GM18520 (cell line): ENCODE results near the gene PPY.
"Not testable (repeated sequence)": the region's sequence is repeated elsewhere in the genome, so short reads cannot be mapped to it uniquely, and the experiment has no call there.

Source experiments
- ATAC-seq: cut with Tn5 transposase; IDR thresholded peaks from one replicate; pipeline ENCODE4 v1.9.1; 2021; ENCODE audit not compliant: unreplicated experiment

The PPY gene

GRCh38 chr17:43932923-43933322 lies 9.4 kb downstream of the PPY start:
- no peak for ATAC-seq

GRCh38 chr17:43932357-43932756 lies 9.9 kb downstream of the PPY start:
- ATAC-seq: no peak

GRCh38 chr17:43931062-43931571 lies 11.2 kb downstream of the PPY start:
- no peak for ATAC-seq

- no peak for ATAC-seq
These were observed 13.7 kb downstream of the PPY start for GRCh38 chr17:43928609-43929008.

- ATAC-seq: not testable (repeated sequence)
These were observed 14.3 kb downstream of the PPY start for GRCh38 chr17:43927929-43928328.

- no peak for ATAC-seq
These were observed 15.0 kb downstream of the PPY start for GRCh38 chr17:43927060-43927864.

GRCh38 chr17:43924558-43924957 lies 17.7 kb downstream of the PPY start:
- no peak for ATAC-seq

GRCh38 chr17:43920500-43921095 lies 21.7 kb downstream of the PPY start:
- ATAC-seq: no peak

GRCh38 chr17:43918026-43918389 lies 24.3 kb downstream of the PPY start:
- ATAC-seq: no peak

GRCh38 chr17:43917348-43918025 lies 24.8 kb downstream of the PPY start:
- no peak for ATAC-seq

- ATAC-seq: no peak
These were observed 25.3 kb downstream of the PPY start for GRCh38 chr17:43917016-43917347.

GRCh38 chr17:43916385-43916784 lies 25.9 kb downstream of the PPY start:
- ATAC-seq: no peak

- ATAC-seq: no peak
These were observed 26.7 kb downstream of the PPY start for GRCh38 chr17:43915559-43915958.

GRCh38 chr17:43914451-43914850 lies 27.8 kb downstream of the PPY start:
- no peak for ATAC-seq

GRCh38 chr17:43913584-43913983 lies 28.7 kb downstream of the PPY start:
- no peak for ATAC-seq

- no peak for ATAC-seq
These were observed 29.5 kb downstream of the PPY start for GRCh38 chr17:43912635-43913304.

GRCh38 chr17:43911904-43912303 lies 30.4 kb downstream of the PPY start:
- ATAC-seq: no peak

- ATAC-seq: no peak
These were observed 32.6 kb downstream of the PPY start for GRCh38 chr17:43909537-43910231.

- no peak for ATAC-seq
These were observed 34.1 kb downstream of the PPY start for GRCh38 chr17:43907998-43908721.

- no peak for ATAC-seq
These were observed 34.8 kb downstream of the PPY start, which contains the start of gene MPP2 for GRCh38 chr17:43907425-43907981. MPP2 (minus strand) TSS chr17:43907536; CDS start chr17:43904460, 3,076 bp downstream.
